Activated naive CD8-positive, alpha-beta T cell (primary cell): ENCODE results near the gene HERC3.
"Not testable (repeated sequence)": the region's sequence is repeated elsewhere in the genome, so short reads cannot be mapped to it uniquely, and the experiment has no call there.

Experiments
- H3K27ac Mint-ChIP-seq: one replicate; pipeline ENCODE4 v1.8.0; 2021; ENCODE audit warnings: mixed read lengths
- H3K27me3 Mint-ChIP-seq: one replicate; pipeline ENCODE4 v1.8.0; 2021; ENCODE audit warnings: mixed read lengths
- H3K36me3 Mint-ChIP-seq: one replicate; pipeline ENCODE4 v1.8.0; 2021; ENCODE audit warnings: mixed read lengths
- H3K4me1 Mint-ChIP-seq: one replicate; pipeline ENCODE4 v1.8.0; 2021; ENCODE audit warnings: low read depth, mixed read lengths
- H3K4me3 Mint-ChIP-seq: one replicate; pipeline ENCODE4 v1.8.0; 2021; ENCODE audit warnings: mild to moderate bottlenecking, mixed read lengths
- H3K9me3 Mint-ChIP-seq: one replicate; pipeline ENCODE4 v1.8.0; 2021; ENCODE audit warnings: low read depth, mixed read lengths

The HERC3 gene

DNA sequence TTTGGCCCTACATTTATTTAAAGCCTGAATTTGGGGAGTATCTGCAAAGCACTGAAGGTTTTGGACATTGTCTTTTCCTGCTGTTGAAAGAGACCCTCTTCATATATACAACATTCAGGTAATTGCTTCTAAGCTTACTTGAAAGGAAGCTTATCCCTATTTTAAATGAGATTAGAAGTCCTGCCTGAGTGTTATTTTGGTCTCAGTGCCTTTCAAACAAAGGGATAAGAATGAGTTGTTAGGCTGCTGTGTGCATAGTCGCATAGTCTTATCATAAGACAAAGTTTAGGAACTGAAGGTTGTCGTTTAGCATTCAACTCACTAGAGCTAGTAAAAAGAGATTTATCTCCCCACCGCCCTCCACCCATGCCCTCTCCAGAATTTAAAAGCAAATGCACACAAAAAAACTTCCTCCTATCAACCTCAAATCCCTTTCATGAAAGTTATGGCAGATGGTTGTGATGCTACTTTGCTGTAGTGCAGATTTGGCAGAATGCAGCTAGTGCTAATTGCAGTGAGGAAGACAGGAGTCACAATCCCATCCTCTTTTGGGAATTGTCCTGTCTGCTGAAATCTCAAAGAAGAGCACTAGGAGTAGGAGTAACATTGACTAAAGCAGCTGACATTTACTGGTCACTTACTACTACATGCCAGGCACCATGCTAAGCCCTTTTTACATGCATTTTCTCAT, 5.8 kb downstream of the HERC3 start:
- Mint-ChIP-seq H3K27ac (peak overlapping the region; percentile 80), H3K9me3 (no peaks in the 10 kb centered on the region), H3K27me3 (no peaks in the 10 kb centered on the region), H3K4me1 (peaks cover 75% of the 10 kb centered on the region), H3K36me3 (peaks cover 22% of the 10 kb centered on the region), H3K4me3 (peak overlapping the region; percentile 18)

DNA sequence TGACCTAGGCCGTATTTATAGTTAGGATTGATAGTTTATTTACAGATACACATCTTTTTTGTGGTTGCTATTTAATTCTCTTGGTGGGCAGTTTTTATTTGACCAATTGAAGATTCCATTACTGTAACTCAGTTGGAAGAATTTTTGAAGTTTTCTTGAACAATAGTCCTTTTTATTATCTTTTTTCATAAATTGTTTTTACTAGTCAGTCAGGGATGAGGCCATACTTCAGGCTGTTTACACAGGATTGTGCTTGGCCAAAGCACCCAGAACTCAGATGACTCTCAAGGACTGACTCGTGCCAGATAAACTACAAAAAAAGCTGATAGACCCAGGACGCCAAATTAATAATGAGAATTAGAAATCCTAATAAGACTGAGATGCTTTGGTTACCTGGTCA, 7.0 kb downstream of the HERC3 start:
- peaks cover 69% of the 10 kb centered on the region for H3K4me1 Mint-ChIP-seq
- no peaks in the 10 kb centered on the region for H3K27me3 Mint-ChIP-seq
- peaks cover under 1% of the 10 kb centered on the region for H3K9me3 Mint-ChIP-seq
- H3K4me3 Mint-ChIP-seq = peak overlapping the region; percentile 48
- H3K27ac Mint-ChIP-seq = peak overlapping the region; percentile 79
- peaks cover 27% of the 10 kb centered on the region for H3K36me3 Mint-ChIP-seq

DNA sequence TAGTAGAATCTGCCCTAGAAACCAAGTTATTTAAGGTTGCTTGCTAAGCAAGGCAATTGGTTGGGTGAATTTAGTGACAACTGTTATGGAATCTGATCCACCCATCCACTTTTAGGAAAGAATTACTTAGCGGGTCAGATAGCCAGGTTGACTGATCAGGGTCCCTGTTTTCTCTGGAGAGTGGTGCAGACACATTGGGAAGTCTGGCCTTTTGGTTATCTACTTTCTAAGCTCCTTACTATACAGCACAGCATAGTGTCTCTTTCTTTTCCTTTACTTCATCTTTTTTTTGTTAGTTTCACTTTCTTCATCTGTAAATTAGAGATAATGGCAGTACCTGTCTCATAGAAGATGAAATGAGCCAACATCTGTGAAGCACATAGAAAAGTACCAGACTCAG, 7.4 kb downstream of the HERC3 start:
- peaks cover 69% of the 10 kb centered on the region for H3K4me1 Mint-ChIP-seq
- H3K36me3 Mint-ChIP-seq = peaks cover 31% of the 10 kb centered on the region

DNA sequence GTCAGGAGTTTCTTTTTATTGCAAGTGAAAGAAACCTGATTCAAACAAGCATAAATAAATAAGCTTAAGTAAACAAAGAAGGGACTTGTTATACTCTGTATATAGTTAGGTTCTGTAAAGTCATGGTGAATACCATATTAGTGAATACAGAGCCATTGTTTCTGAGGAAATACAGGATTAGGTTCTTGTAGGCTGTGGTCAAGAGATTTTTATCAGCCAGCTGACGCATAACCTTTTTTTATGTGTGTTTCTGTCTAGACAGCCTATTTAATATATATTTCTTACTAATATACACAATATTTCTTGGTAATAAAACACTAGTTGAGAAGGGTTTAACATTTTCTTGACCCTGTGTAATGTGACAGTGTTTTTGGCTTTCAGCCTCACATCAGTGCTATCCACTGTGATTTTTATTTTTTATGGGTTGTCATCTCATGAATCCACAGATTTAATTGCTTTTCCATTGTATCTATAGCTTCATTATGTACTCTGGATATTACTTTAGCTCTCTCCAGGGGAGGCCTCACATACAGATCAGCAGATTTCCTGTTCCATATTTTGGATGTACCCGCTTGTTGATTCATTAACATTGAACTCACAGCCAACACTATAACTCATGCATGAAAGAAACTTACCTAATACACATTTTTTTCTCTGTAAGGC, 8.0 kb downstream of the HERC3 start:
- H3K27ac Mint-ChIP-seq = peak overlapping the region; percentile 17
- H3K27me3 Mint-ChIP-seq = no peaks in the 10 kb centered on the region
- no peak overlapping the region for H3K4me3 Mint-ChIP-seq
- H3K4me1 Mint-ChIP-seq = peaks cover 72% of the 10 kb centered on the region
- H3K9me3 Mint-ChIP-seq = peaks cover 3% of the 10 kb centered on the region
- peaks cover 29% of the 10 kb centered on the region for H3K36me3 Mint-ChIP-seq

More for the DNA sequence above, 7.4 kb downstream of the HERC3 start:
- Mint-ChIP-seq H3K4me3 (peak overlapping the region; percentile 48), H3K27me3 (no peaks in the 10 kb centered on the region), H3K9me3 (peaks cover 3% of the 10 kb centered on the region), H3K27ac (peak overlapping the region; percentile 16)

DNA sequence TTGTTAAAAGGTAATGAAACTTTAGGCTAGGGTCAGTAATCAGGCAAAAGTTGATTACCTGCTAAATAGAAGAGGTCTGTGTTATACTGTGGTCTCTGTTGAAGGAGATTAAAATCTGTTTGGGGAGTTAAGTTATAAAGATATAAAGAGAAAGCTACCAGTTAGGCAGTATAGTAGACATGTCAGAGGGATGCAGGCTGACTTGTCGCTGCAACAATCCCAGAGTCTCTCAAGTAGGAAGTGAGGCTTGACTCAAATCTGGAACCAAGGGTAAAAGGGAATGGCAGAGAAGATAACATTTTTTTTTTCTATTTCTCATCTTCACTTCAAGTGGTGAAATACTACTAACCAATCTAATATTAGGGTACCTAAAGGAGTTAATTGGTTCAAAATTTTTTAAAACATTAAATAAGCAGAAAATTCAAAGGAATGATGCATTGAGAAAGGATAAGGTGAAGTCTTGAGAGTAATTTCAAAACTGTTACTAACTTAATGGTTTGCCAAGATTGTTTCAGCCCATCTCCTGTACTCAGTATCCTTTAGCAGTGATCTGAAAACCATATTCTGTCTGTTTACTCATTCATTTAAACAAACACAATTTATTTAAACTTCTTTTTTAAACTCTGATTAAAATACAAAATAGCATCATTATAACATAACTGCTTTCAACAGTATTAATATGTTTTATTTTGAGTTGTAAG, 12.8 kb downstream of the HERC3 start:
- H3K27ac Mint-ChIP-seq = no peak overlapping the region
- peaks cover 3% of the 10 kb centered on the region for H3K9me3 Mint-ChIP-seq
- no peaks in the 10 kb centered on the region for H3K27me3 Mint-ChIP-seq
- no peak overlapping the region for H3K4me3 Mint-ChIP-seq
- H3K4me1 Mint-ChIP-seq = peaks cover 62% of the 10 kb centered on the region
- H3K36me3 Mint-ChIP-seq = peaks cover 31% of the 10 kb centered on the region

DNA sequence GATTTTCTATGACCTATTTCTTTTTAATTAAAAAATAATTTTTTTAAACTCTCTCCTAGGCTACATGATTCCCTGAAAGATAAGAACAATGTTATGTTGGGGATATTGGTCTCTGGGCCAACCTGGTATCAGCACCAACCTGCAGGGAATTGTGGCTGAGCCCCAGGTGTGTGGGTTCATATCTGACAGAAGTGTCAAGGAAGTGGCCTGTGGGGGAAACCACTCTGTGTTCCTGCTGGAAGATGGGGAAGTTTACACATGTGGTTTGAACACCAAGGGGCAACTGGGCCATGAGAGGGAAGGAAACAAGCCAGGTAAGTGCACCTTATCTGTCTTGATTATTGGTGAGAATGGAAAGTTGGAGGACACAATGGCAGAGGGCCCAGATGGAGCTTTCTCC, 13.5 kb downstream of the HERC3 start:
- peak overlapping the region; percentile 3 for H3K4me3 Mint-ChIP-seq
- peaks cover 3% of the 10 kb centered on the region for H3K9me3 Mint-ChIP-seq
- peaks cover 62% of the 10 kb centered on the region for H3K4me1 Mint-ChIP-seq
- H3K36me3 Mint-ChIP-seq = peaks cover 30% of the 10 kb centered on the region
- H3K27ac Mint-ChIP-seq = no peak overlapping the region
- no peaks in the 10 kb centered on the region for H3K27me3 Mint-ChIP-seq

DNA sequence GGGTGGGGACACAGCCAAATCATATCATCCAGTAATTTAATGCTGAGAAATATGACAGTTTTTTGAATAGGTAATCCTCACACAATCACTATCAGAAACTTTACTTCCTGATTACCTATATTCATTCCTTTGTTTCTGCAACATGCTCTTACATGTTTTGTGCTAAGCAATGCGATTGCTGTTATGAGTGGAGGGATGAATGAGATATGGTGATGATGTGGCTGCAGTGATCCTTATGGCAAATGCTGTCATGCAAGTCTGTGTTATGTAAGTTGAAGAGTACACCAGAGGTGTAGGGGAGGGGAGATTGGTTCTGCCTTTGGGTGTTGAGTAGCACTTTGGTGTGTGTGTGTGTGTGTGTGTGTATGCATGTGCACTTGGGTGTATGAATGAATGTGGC, 14.6 kb downstream of the HERC3 start:
- Mint-ChIP-seq H3K27me3 (no peaks in the 10 kb centered on the region), H3K36me3 (peaks cover 29% of the 10 kb centered on the region), H3K9me3 (peaks cover 3% of the 10 kb centered on the region), H3K4me3 (no peak overlapping the region), H3K4me1 (peaks cover 65% of the 10 kb centered on the region), H3K27ac (no peak overlapping the region)

DNA sequence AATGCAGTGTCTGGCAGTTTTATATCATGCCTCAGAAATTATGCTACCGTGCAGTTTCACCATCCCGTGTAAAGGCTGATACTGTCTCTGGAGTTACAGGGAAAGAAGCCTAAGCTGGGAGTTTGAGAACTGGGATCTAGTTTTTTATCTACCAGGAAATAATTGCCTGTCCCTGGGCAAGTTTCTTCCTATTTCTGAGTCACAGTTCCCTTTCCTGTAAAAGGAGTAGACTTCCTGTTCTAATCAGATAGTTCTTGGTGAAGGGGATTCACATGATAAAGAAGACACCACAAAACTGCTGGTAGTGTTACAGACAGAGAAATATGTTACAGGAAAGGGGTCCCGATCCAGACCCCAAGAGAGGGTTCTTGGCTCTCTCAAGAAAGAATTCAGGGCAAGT, 17.1 kb downstream of the HERC3 start:
- Mint-ChIP-seq H3K27me3 (no peaks in the 10 kb centered on the region), H3K9me3 (peaks cover 2% of the 10 kb centered on the region), H3K36me3 (peaks cover 24% of the 10 kb centered on the region), H3K4me1 (peaks cover 82% of the 10 kb centered on the region), H3K4me3 (no peak overlapping the region), H3K27ac (peak overlapping the region; percentile 31)

DNA sequence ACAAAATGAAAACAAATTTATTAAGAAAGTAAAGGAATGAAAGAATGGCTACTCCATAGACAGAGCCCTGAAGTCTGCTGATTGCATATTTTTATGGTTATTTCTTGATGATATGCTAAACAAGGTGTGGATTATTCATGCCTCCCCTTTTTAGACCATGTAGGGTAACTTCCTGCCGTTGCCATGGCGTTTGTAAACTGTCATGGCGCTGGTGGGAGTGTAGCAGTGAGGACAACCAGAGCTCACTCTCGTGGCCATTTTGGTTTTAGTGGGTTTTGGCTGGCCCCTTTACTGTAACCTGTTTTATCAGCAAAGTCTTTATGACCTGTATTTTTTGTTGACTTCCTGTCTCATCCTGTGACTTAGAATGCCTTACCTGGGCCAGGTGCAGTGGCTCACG, 17.5 kb downstream of the HERC3 start:
- not testable (repeated sequence) for H3K9me3 Mint-ChIP-seq, H3K4me3 Mint-ChIP-seq, H3K27me3 Mint-ChIP-seq
- H3K4me1 Mint-ChIP-seq = peaks cover 82% of the 10 kb centered on the region
- peak overlapping the region; percentile 46 for H3K27ac Mint-ChIP-seq
- peaks cover 20% of the 10 kb centered on the region for H3K36me3 Mint-ChIP-seq

DNA sequence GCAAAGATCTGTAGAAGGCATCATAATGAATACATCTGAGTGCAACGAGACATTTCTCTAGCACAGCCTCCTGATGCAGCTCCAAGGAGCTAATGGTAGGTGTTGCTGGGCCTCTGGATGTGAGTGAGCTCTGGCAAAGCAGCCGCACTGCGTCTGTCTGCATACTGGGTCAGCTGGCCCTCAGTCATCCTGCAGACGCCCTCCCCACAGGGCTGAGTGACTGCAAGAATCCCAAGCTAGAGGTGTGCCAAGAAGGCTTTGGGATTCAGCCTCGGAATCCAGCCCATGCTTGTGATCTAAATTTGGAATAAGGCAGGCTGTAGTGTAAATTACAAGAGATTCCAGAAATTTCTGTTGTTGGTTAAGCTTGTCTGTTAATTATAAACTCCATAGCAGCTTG, 18.5 kb downstream of the HERC3 start:
- H3K36me3 Mint-ChIP-seq = peaks cover 19% of the 10 kb centered on the region
- H3K4me3 Mint-ChIP-seq = peak overlapping the region; percentile 1

DNA sequence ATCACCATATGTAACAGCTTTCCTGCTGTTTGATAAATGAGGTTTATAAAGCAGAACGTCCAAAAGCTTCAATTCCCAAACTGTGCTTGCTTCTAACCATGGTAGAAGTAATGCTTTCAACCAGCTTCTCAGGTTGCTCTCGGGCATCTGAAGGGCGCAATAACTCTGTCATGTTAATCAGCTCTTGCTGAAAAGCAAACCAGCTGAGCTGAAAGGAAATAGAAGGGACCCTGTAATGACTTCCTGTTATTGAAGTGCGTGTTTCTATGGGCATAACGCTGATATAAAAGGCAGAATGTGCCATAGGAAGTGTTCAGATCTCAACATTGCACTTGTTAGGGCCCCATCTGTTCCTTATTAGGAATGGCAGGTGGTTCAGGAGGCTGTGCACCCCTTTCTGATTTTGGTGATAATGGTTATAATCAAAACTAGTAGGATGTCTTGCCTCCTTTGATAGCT, 21.2 kb downstream of the HERC3 start:
- Mint-ChIP-seq H3K36me3 (peaks cover 20% of the 10 kb centered on the region), H3K27me3 (no peaks in the 10 kb centered on the region), H3K4me1 (peaks cover 88% of the 10 kb centered on the region), H3K9me3 (no peaks in the 10 kb centered on the region), H3K27ac (peak overlapping the region; percentile 95), H3K4me3 (peak overlapping the region; percentile 82)

More for the DNA sequence above, 18.5 kb downstream of the HERC3 start:
- Mint-ChIP-seq H3K27ac (peak overlapping the region; percentile 69), H3K27me3 (no peaks in the 10 kb centered on the region), H3K4me1 (peaks cover 81% of the 10 kb centered on the region), H3K9me3 (no peaks in the 10 kb centered on the region)

DNA sequence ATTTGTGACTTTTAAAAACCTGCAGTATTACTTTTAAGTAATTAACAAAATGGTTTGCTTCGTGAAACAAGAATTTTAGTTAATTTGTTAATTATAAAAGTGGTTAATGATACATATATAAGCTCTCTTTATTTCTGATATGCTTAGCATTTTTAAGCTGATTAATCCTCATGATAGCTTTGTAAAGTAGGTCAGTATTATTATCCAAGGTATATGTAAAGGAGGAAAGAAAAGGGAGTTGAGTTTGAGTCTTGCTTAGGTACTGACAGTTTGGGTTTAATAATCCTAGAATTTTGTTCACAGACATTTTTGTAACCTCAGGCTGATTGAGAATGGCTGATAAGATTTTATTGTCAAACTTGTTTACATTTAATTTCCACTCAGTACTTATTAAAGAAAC, 21.8 kb downstream of the HERC3 start:
- no peaks in the 10 kb centered on the region for H3K9me3 Mint-ChIP-seq
- no peak overlapping the region for H3K4me3 Mint-ChIP-seq
- H3K36me3 Mint-ChIP-seq = peaks cover 20% of the 10 kb centered on the region
- peaks cover 89% of the 10 kb centered on the region for H3K4me1 Mint-ChIP-seq
- H3K27ac Mint-ChIP-seq = peak overlapping the region; percentile 95
- H3K27me3 Mint-ChIP-seq = no peaks in the 10 kb centered on the region

DNA sequence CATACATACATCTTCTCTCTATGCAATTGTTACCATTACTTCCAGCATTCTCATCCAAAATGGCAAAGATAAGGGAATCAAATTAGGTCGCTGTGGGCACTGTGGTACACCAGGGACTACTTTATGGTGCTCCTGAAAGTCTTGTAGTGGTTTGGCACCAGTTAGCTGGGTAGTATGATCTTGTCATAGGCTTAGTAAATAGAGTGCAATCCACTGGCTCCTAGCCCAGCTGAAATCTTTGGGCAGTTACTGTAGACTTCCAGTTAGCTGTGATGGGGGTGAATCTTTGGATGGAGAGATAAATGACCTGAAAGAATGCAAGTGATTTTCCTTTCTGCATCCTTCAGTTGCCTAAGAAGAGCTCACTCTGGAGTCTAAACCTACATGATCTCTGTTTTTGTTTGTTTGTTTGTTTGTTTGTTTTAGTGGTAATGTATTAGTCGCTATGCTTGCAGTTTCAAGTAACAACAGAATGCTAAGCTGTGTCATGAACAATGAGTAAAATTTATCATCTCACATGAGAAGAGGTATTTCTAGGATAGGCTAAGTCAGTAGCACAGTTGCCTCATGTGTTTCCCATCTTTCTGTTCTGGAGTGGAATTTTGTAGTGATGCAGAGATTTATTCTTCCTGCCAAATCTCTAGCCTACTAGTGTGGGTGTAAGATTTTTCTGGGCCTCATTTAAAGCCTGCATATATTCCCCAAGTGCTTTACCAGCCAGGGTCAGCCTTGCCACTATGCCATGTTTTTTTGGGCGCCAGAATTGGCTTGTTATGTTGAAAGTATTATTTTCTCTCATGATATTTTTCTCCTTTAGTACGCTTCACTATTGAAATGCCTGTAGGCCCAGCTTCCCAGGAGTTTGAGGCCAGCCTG, 24.2 kb downstream of the HERC3 start:
- Mint-ChIP-seq H3K27ac (no peak overlapping the region), H3K4me3 (no peak overlapping the region), H3K4me1 (peaks cover 79% of the 10 kb centered on the region), H3K36me3 (peaks cover 22% of the 10 kb centered on the region), H3K27me3 (no peaks in the 10 kb centered on the region), H3K9me3 (no peaks in the 10 kb centered on the region)

DNA sequence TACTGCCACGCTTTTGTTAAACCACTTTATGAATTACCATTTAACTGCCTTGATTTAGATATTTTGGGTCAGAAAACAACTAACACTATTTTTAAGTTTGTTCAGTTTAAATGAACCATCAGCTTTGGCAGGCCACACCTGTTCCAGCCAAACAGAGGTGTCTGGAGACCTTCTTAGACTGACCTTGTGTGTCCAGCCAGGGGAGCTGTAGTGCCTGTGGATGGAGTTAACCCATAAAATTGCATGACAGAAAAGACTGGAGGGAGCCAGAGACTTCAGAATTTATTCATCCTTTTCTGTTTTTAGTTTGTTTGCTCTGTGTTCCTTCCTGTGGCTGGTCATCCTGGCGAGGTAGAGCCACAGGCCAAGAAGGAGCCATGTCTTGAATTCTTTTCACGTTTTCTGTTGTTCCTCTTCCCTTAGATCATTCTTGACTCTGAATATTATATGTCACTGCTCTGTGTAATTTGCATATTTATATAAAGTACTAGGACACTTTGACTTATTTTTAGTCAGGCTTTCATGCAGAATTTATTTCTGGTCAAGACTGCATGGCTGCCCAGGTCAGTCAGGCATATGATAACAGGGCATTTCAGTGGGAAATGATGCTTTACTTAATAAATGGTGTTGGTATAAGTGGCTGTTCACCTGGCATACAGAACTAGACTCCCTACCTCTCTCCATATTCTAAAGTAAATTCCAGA, 26.7 kb downstream of the HERC3 start:
- no peaks in the 10 kb centered on the region for H3K27me3 Mint-ChIP-seq
- peaks cover 69% of the 10 kb centered on the region for H3K4me1 Mint-ChIP-seq
- H3K36me3 Mint-ChIP-seq = peaks cover 41% of the 10 kb centered on the region
- peaks cover 10% of the 10 kb centered on the region for H3K9me3 Mint-ChIP-seq
- H3K4me3 Mint-ChIP-seq = no peak overlapping the region
- H3K27ac Mint-ChIP-seq = no peak overlapping the region
